Fibroblast of skin of right quadriceps (primary cell): ENCODE data around the gene FOCAD.
"Not testable (repeated sequence)": the region's sequence is repeated elsewhere in the genome, so short reads cannot be mapped to it uniquely, and the experiment has no call there.

ENCODE experiments used
- DNase-seq: peaks from one replicate; pipeline ENCODE4 v3.0.0-alpha.2; 2013

The FOCAD gene

GRCh38 chr9:20974191-20974938, 290.3 kb downstream of the FOCAD start:
- DNase-seq, result not testable (repeated sequence)

- DNase-seq, result no peak
These were observed 294.2 kb downstream of the FOCAD start for GRCh38 chr9:20978249-20978648.

- DNase-seq, result peak; percentile 72
These were observed 296.9 kb downstream of the FOCAD start for GRCh38 chr9:20980832-20981455.

GRCh38 chr9:20981486-20981885, 297.4 kb downstream of the FOCAD start:
- peak; percentile 91 for DNase-seq

GRCh38 chr9:20984506-20984905, 300.4 kb downstream of the FOCAD start:
- DNase-seq, result peak; percentile 58

GRCh38 chr9:20985851-20986600, 302.0 kb downstream of the FOCAD start:
- DNase-seq, result no peak

GRCh38 chr9:20987521-20987920, 303.5 kb downstream of the FOCAD start:
- no peak for DNase-seq

GRCh38 chr9:20988061-20988460, 304.0 kb downstream of the FOCAD start:
- no peak for DNase-seq

- no peak for DNase-seq
These were observed 304.7 kb downstream of the FOCAD start for GRCh38 chr9:20988671-20989315.

GRCh38 chr9:20989923-20990341, 305.9 kb downstream of the FOCAD start:
- DNase-seq, result no peak

- DNase-seq, result no peak
These were observed 306.8 kb downstream of the FOCAD start for GRCh38 chr9:20990867-20991266.

- DNase-seq, result no peak
These were observed 310.4 kb downstream of the FOCAD start for GRCh38 chr9:20994486-20994885.

GRCh38 chr9:20995616-20996015, 311.6 kb downstream of the FOCAD start:
- no peak for DNase-seq

GRCh38 chr9:20996809-20997208, 312.8 kb downstream of the FOCAD start:
- no peak for DNase-seq

- DNase-seq, result no peak
These were observed 313.5 kb downstream of the FOCAD start for GRCh38 chr9:20997503-20998076.

- no peak for DNase-seq
These were observed 317.5 kb downstream of the FOCAD start for GRCh38 chr9:21001581-21001980.

- no peak for DNase-seq
These were observed 318.0 kb downstream of the FOCAD start for GRCh38 chr9:21002040-21002439.

- DNase-seq, result peak; percentile 23
These were observed 331.2 kb downstream of the FOCAD start for GRCh38 chr9:21015129-21015815.

GRCh38 chr9:21015995-21016394, 331.9 kb downstream of the FOCAD start:
- no peak for DNase-seq

GRCh38 chr9:21016701-21017491, 332.8 kb downstream of the FOCAD start:
- peak; percentile 80 for DNase-seq

- no peak for DNase-seq
These were observed 334.1 kb downstream of the FOCAD start for GRCh38 chr9:21018177-21018576.
